H9 (cell line): ENCODE data around the gene PLEKHG3. TPM values are rescaled to one million over a fixed set of nuclear protein-coding genes. Genes with fewer than 3 reads are reported as not detected.

Experiments used
- DNase-seq: peaks from one replicate; pipeline ENCODE4 v3.0.0-alpha.2; 2017
- H2AFZ ChIP-seq: one replicate; pipeline ENCODE4 v1.6.1; 2013; ENCODE audit warnings: mild to moderate bottlenecking, low read length, control low read depth, moderate library complexity
- H2AK5ac ChIP-seq: 2 replicates; pipeline ENCODE4 v1.6.1; 2013; ENCODE audit warnings: low read length, control low read depth, mixed read lengths; ENCODE audit not compliant: insufficient read length
- H2BK120ac ChIP-seq: one replicate; pipeline ENCODE4 v1.6.1; 2013; ENCODE audit warnings: low read depth, mild to moderate bottlenecking, low read length, control low read depth, inconsistent platforms; ENCODE audit not compliant: poor library complexity, severe bottlenecking
- H2BK12ac ChIP-seq: 2 replicates; pipeline ENCODE4 v1.6.1; 2013; ENCODE audit warnings: low read length, control low read depth, mixed read lengths, low read depth; ENCODE audit not compliant: insufficient read length
- H2BK15ac ChIP-seq: 2 replicates; pipeline ENCODE4 v1.6.1; 2013; ENCODE audit warnings: low read depth, low read length, control low read depth
- H2BK20ac ChIP-seq: one replicate; pipeline ENCODE4 v1.6.1; 2013; ENCODE audit warnings: low read depth, mild to moderate bottlenecking, low read length, control low read depth, inconsistent platforms; ENCODE audit not compliant: poor library complexity, severe bottlenecking
- H2BK5ac ChIP-seq: 2 replicates; pipeline ENCODE4 v1.6.1; 2013; ENCODE audit warnings: low read length, control low read depth, mixed read lengths; ENCODE audit not compliant: insufficient read length
- H3K14ac ChIP-seq: 2 replicates; pipeline ENCODE4 v1.6.1; 2013; ENCODE audit warnings: low read length, control low read depth; ENCODE audit not compliant: insufficient read depth
- H3K18ac ChIP-seq: 2 replicates; pipeline ENCODE4 v1.6.1; 2013; ENCODE audit warnings: low read depth, mild to moderate bottlenecking, mixed read lengths, low read length, control low read depth; ENCODE audit not compliant: insufficient read length
- H3K23ac ChIP-seq: 2 replicates; pipeline ENCODE4 v1.6.1; 2013; ENCODE audit warnings: low read length, control low read depth, mixed read lengths, low read depth; ENCODE audit not compliant: insufficient read length
- H3K23me2 ChIP-seq: 2 replicates; pipeline ENCODE4 v1.6.1; 2013; ENCODE audit warnings: low read depth, mild to moderate bottlenecking, mixed read lengths, low read length, control low read depth; ENCODE audit not compliant: insufficient read length, poor library complexity, severe bottlenecking
- H3K27ac ChIP-seq: 2 replicates; pipeline ENCODE4 v1.5.1; 2013; ENCODE audit warnings: low read length, control low read depth, mixed read lengths, low read depth; ENCODE audit not compliant: insufficient read length
- H3K27me3 ChIP-seq: 2 replicates; pipeline ENCODE4 v1.6.1; 2013; ENCODE audit warnings: low read length, control low read depth, inconsistent platforms; ENCODE audit not compliant: insufficient read depth
- H3K4ac ChIP-seq: 2 replicates; pipeline ENCODE4 v1.6.1; 2013; ENCODE audit warnings: low read depth, mild to moderate bottlenecking, control low read depth, inconsistent platforms, low read length, moderate library complexity
- H3K4me1 ChIP-seq: 2 replicates; pipeline ENCODE4 v1.6.1; 2013; ENCODE audit warnings: low read length, control low read depth, inconsistent platforms; ENCODE audit not compliant: insufficient read depth
- H3K4me2 ChIP-seq: 2 replicates; pipeline ENCODE4 v1.6.1; 2013; ENCODE audit warnings: low read length, control low read depth, mixed read lengths; ENCODE audit not compliant: insufficient read length, insufficient read depth
- H3K56ac ChIP-seq: 2 replicates; pipeline ENCODE4 v1.6.1; 2013; ENCODE audit warnings: low read depth, mild to moderate bottlenecking, mixed read lengths, low read length, control low read depth; ENCODE audit not compliant: insufficient read length
- H3K79me1 ChIP-seq: 2 replicates; pipeline ENCODE4 v1.6.1; 2013; ENCODE audit warnings: low read depth, mild to moderate bottlenecking, moderate library complexity, low read length, control low read depth, inconsistent platforms; ENCODE audit not compliant: insufficient read depth, poor library complexity, severe bottlenecking
- H3K79me2 ChIP-seq: 2 replicates; pipeline ENCODE4 v1.6.1; 2013; ENCODE audit warnings: low read length, control low read depth, inconsistent platforms; ENCODE audit not compliant: insufficient read depth
- H3K9ac ChIP-seq: 2 replicates; pipeline ENCODE4 v1.6.1; 2013; ENCODE audit warnings: low read length, control low read depth, mixed read lengths; ENCODE audit not compliant: insufficient read length; ENCODE audit errors: extremely low read depth
- H3K9me3 ChIP-seq: one replicate; pipeline ENCODE4 v1.6.1; 2013; ENCODE audit warnings: low read depth, low read length, inconsistent platforms; ENCODE audit not compliant: control insufficient read depth
- H3T11ph ChIP-seq: one replicate; pipeline ENCODE4 v1.6.1; 2013; ENCODE audit warnings: mild to moderate bottlenecking, low read length, control low read depth, inconsistent platforms
- H4K20me1 ChIP-seq: one replicate; pipeline ENCODE4 v1.6.1; 2013; ENCODE audit not compliant: control insufficient read depth, insufficient read length, insufficient read depth
- H4K5ac ChIP-seq: 2 replicates; pipeline ENCODE4 v1.6.1; 2013; ENCODE audit warnings: low read depth, mild to moderate bottlenecking, mixed read lengths, low read length, control low read depth; ENCODE audit not compliant: insufficient read length
- H4K8ac ChIP-seq: replicated peaks from 2 replicates; pipeline ENCODE4 v1.6.1; 2013; ENCODE audit warnings: low read length, control low read depth, mixed read lengths, low read depth; ENCODE audit not compliant: insufficient read length
- H4K91ac ChIP-seq: 2 replicates; pipeline ENCODE4 v1.6.1; 2013; ENCODE audit warnings: low read depth, mild to moderate bottlenecking, moderate library complexity, mixed read lengths, low read length, control low read depth; ENCODE audit not compliant: insufficient read length
- H3K27ac Mint-ChIP-seq, 3 experiments: 2 replicates in 2 of 3; 3 replicates in 1 of 3; pipeline ENCODE4 v1.8.0; 2020 to 2021; ENCODE audit warnings: mixed read lengths in 3 of 3, mild to moderate bottlenecking in 1 of 3, moderate library complexity in 1 of 3
- H3K27me3 Mint-ChIP-seq: 2 replicates; pipeline ENCODE4 v1.8.0; 2021; ENCODE audit warnings: low read depth, mild to moderate bottlenecking, moderate library complexity, mixed read lengths
- H3K36me3 Mint-ChIP-seq, 3 experiments: 2 replicates in 2 of 3; 3 replicates in 1 of 3; pipeline ENCODE4 v1.8.0; 2020 to 2021; ENCODE audit warnings: low read depth in 3 of 3, mixed read lengths in 3 of 3; ENCODE audit not compliant: insufficient read depth in 1 of 3
- H3K4me1 Mint-ChIP-seq, 2 experiments: 2 replicates each; pipeline ENCODE4 v1.8.0; 2020; ENCODE audit warnings: mixed read lengths in 2 of 2
- H3K4me3 Mint-ChIP-seq, 2 experiments: 2 replicates in 1 of 2; 3 replicates in 1 of 2; pipeline ENCODE4 v1.8.0; 2020 to 2021; ENCODE audit warnings: mild to moderate bottlenecking in 2 of 2, mixed read lengths in 2 of 2, moderate library complexity in 1 of 2
- H3K9me3 Mint-ChIP-seq, 2 experiments: 2 replicates in 1 of 2; 3 replicates in 1 of 2; pipeline ENCODE4 v1.8.0; 2020; ENCODE audit warnings: mild to moderate bottlenecking in 2 of 2, mixed read lengths in 2 of 2, moderate library complexity in 1 of 2
- WGBS: extraction: QIAGEN DNeasy Blood & Tissue Kit; methylation state at CpG from one replicate; pipeline ENCODE4 v1.1.7; 2013; ENCODE audit warnings: missing lambda C conversion rate, low lambda C conversion rate, mixed read lengths; ENCODE audit not compliant: insufficient read length; ENCODE audit errors: extremely low coverage; 5-methylcytosine and 5-hydroxymethylcytosine counted together
- total RNA-seq: library from RNA; stranded (reverse); gene quantifications from 2 replicates; pipeline ENCODE4 v1.2.1, GENCODE V29; 2021
- TF ChIP-seq, protein P1 (sequence below): fragments of 200-600 bp; sonication (generic); conservative IDR thresholded peaks from 3 replicates; pipeline ENCODE4 v1.8.0; 2021; ENCODE audit warnings: antibody characterized with exemption, mild to moderate bottlenecking

The PLEKHG3 gene
- total RNA-seq, 1 experiment from 2014 or later = 48.5 TPM

DNA sequence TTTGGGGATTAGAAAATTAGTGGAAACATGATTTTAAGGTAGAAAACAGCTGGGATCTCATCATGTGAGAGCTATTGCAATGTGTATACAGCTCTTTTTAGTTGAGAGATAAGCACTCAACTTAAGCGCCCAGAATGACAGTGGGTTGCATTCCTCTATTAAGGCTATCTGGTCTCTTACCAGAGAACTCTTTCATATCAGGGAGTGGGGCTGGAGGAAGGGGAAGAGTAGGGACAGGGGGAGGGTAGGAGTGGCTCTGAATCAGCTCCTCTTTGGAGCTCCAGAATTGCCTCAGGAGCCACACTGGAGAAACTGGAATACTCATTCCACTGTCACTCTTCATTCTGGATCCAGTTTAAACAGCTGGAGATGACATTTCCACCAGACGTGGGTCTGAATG, 9.2 kb upstream of the PLEKHG3 start:
- Histone ChIP-seq H3K79me2 (no peaks in the 10 kb centered on the region), H4K20me1 (no peaks in the 10 kb centered on the region), H2AFZ (no peak overlapping the region), H2BK20ac (no peak overlapping the region), H3K14ac (no peak overlapping the region), H3K56ac (no peak overlapping the region), H2BK5ac (no peak overlapping the region), H3K4me1 (peaks cover 6% of the 10 kb centered on the region; the same call in 1 of the 2 replicates), H2BK120ac (no peak overlapping the region), H4K5ac (no peak overlapping the region), H3K27me3 (no peaks in the 10 kb centered on the region), H3K4me2 (no peak overlapping the region), H3K9ac (no peak overlapping the region), H3K23me2 (no peaks in the 10 kb centered on the region), H3K4ac (no peak overlapping the region), H2AK5ac (no peak overlapping the region), H3K18ac (no peak overlapping the region), H4K91ac (no peak overlapping the region), H3T11ph (no peak overlapping the region), H3K27ac (no peak overlapping the region), H2BK15ac (no peak overlapping the region), H3K23ac (no peak overlapping the region), H3K79me1 (no peaks in the 10 kb centered on the region), H2BK12ac (no peak overlapping the region), H3K9me3 (no peaks in the 10 kb centered on the region), H4K8ac (no peak overlapping the region)
- no CpG with 5 or more reads among the region's 2 CpGs for WGBS
- Mint-ChIP-seq H3K36me3 (no peaks in the 10 kb centered on the region), H3K9me3 (peaks cover 0 to under 1% of the 10 kb centered on the region in 2 experiments; a peak in 1 of 5 replicates), H3K4me1 (peaks cover 17 to 26% of the 10 kb centered on the region in 2 experiments), H3K4me3 (no peak overlapping the region), H3K27me3 (peaks cover 18% of the 10 kb centered on the region), H3K27ac (no peak overlapping the region)
- DNase-seq = peak; percentile 2
- TF ChIP-seq, protein P1, sequence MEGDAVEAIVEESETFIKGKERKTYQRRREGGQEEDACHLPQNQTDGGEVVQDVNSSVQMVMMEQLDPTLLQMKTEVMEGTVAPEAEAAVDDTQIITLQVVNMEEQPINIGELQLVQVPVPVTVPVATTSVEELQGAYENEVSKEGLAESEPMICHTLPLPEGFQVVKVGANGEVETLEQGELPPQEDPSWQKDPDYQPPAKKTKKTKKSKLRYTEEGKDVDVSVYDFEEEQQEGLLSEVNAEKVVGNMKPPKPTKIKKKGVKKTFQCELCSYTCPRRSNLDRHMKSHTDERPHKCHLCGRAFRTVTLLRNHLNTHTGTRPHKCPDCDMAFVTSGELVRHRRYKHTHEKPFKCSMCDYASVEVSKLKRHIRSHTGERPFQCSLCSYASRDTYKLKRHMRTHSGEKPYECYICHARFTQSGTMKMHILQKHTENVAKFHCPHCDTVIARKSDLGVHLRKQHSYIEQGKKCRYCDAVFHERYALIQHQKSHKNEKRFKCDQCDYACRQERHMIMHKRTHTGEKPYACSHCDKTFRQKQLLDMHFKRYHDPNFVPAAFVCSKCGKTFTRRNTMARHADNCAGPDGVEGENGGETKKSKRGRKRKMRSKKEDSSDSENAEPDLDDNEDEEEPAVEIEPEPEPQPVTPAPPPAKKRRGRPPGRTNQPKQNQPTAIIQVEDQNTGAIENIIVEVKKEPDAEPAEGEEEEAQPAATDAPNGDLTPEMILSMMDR = no peak
